ENCODE measurements around the gene UBE2L3. TPM values are rescaled to one million over a fixed set of nuclear protein-coding genes. Genes with fewer than 3 reads are reported as not detected.

Gene UBE2L3
- total RNA-seq, 2 donors from 2014 or later, result 56.8 to 78.7 TPM

GRCh38 chr22:21657020-21657359 is 89.5 kb downstream of the UBE2L3 start:
- Histone ChIP-seq H3K4me3 (peak overlapping the region; percentile 74), H3K36me3 (no peaks in the 10 kb centered on the region), H3K4me1 (peaks cover 4% of the 10 kb centered on the region), H3K27ac (no peak overlapping the region), H3K27me3 (no peaks in the 10 kb centered on the region), H3K9me3 (no peaks in the 10 kb centered on the region), H3K9ac (ENCODE audit: low read depth in 2 of 2, low read length in 2 of 2) (no peak overlapping the region)
- TF ChIP-seq, protein P1, sequence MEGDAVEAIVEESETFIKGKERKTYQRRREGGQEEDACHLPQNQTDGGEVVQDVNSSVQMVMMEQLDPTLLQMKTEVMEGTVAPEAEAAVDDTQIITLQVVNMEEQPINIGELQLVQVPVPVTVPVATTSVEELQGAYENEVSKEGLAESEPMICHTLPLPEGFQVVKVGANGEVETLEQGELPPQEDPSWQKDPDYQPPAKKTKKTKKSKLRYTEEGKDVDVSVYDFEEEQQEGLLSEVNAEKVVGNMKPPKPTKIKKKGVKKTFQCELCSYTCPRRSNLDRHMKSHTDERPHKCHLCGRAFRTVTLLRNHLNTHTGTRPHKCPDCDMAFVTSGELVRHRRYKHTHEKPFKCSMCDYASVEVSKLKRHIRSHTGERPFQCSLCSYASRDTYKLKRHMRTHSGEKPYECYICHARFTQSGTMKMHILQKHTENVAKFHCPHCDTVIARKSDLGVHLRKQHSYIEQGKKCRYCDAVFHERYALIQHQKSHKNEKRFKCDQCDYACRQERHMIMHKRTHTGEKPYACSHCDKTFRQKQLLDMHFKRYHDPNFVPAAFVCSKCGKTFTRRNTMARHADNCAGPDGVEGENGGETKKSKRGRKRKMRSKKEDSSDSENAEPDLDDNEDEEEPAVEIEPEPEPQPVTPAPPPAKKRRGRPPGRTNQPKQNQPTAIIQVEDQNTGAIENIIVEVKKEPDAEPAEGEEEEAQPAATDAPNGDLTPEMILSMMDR (IDR thresholded peaks at IDR 0.05), result no peak
- intact Hi-C loops (cut with DNase I), result no loop called here
- no peak for DNase-seq

GRCh38 chr22:21657360-21658032 is 90.0 kb downstream of the UBE2L3 start:
- H3K36me3 ChIP-seq, result no peaks in the 10 kb centered on the region
- H3K27me3 ChIP-seq, result no peaks in the 10 kb centered on the region
- peak overlapping the region; percentile 74 for H3K4me3 ChIP-seq
- intact Hi-C loops (cut with DNase I), result no loop called here
- peak; percentile 87 for DNase-seq
- H3K9ac ChIP-seq (ENCODE audit: low read depth in 2 of 2, low read length in 2 of 2), result peak overlapping the region in 1 of 2 donors; percentile 50
- TF ChIP-seq, protein P1 (IDR thresholded peaks at IDR 0.05), result peak; percentile 16
- no peak overlapping the region for H3K27ac ChIP-seq
- H3K4me1 ChIP-seq, result peaks cover 2% of the 10 kb centered on the region
- H3K9me3 ChIP-seq, result no peaks in the 10 kb centered on the region

- intact Hi-C loops (cut with DNase I), result no loop called here
Observed at GRCh38 chr22:21659864-21660525, 92.5 kb downstream of the UBE2L3 start.

GRCh38 chr22:21660904-21661303 is 93.4 kb downstream of the UBE2L3 start:
- intact Hi-C loops (cut with DNase I), result no loop called here
- TF ChIP-seq, protein P1 (IDR thresholded peaks at IDR 0.05), result no peak

More at GRCh38 chr22:21659864-21660525, 92.5 kb downstream of the UBE2L3 start:
- Histone ChIP-seq H3K9ac (ENCODE audit: low read depth in 2 of 2, low read length in 2 of 2) (no peak overlapping the region), H3K27me3 (no peaks in the 10 kb centered on the region), H3K27ac (no peak overlapping the region), H3K4me3 (no peak overlapping the region), H3K36me3 (no peaks in the 10 kb centered on the region), H3K9me3 (no peaks in the 10 kb centered on the region), H3K4me1 (no peaks in the 10 kb centered on the region)
- TF ChIP-seq, protein P1 (IDR thresholded peaks at IDR 0.05), result no peak
- DNase-seq, result no peak

DNA sequence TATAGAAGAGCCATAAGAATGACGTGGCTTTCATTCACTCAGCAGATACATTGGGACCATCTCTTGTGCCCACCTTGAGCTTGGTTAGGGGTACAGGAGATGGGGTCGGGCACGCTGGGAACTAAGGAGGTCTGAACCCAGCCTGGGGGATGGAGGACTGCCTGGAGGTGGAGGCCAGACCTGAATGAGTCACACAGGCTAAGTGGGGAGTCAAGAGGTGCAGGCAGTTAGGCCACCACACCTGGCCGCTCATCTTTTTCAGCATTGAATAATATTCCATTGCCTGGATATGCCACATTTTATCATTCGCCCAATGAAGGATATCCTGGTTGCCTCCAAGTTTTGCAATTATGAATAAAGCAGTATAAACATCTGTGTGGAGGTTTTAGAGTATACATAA is 94.5 kb downstream of the UBE2L3 start:
- DNase-seq, result no peak
- Histone ChIP-seq H3K4me3 (no peak overlapping the region), H3K9ac (ENCODE audit: low read depth in 2 of 2, low read length in 2 of 2) (no peak overlapping the region), H3K27ac (no peak overlapping the region), H3K36me3 (no peaks in the 10 kb centered on the region), H3K27me3 (no peaks in the 10 kb centered on the region), H3K4me1 (peaks cover 3% of the 10 kb centered on the region), H3K9me3 (no peaks in the 10 kb centered on the region)
- TF ChIP-seq, protein P1 (IDR thresholded peaks at IDR 0.05), result no peak
- intact Hi-C loops (cut with DNase I), result no loop called here

More at GRCh38 chr22:21660904-21661303, 93.4 kb downstream of the UBE2L3 start:
- no peak for DNase-seq
- H3K4me3 ChIP-seq, result no peak overlapping the region
- no peak overlapping the region for H3K9ac ChIP-seq (ENCODE audit: low read depth in 2 of 2, low read length in 2 of 2)
- no peak overlapping the region for H3K27ac ChIP-seq
- H3K4me1 ChIP-seq, result peaks cover 3% of the 10 kb centered on the region
- H3K36me3 ChIP-seq, result no peaks in the 10 kb centered on the region
- no peaks in the 10 kb centered on the region for H3K27me3 ChIP-seq
- H3K9me3 ChIP-seq, result no peaks in the 10 kb centered on the region

Measured in colonic mucosa (tissue), 4 donors.